HS-27A (cell line): ENCODE data around the gene C10orf143.

ENCODE experiments used
- DNase-seq: peaks from one replicate; pipeline ENCODE4 v3.0.0-alpha.2; 2012; ENCODE audit warnings: low read depth, missing footprints

C10orf143 gene

GRCh38 chr10:130014263-130015074, 96.2 kb downstream of the C10orf143 start:
- DNase-seq: no peak
